HL-60/S4 treated with phorbol 12-myristate 13-acetate at 8.2 ng/mL for 4 days and 3 days (cell line): Measurements from ENCODE around the gene KLK14.

Experiments used
- in situ Hi-C: fragments of 300-500 bp; cut with MboI; formaldehyde crosslinking; loops from 2 replicates; pipeline ENCODE4 v1.15.0; 2022; ENCODE audit warnings: low sequenced_read_pairs

Gene KLK14

GRCh38 chr19:51108066-51108804 is 25.5 kb upstream of the KLK14 start, which contains the start of gene CTU1:
Gene CTU1, minus strand, starts transcription at chr19:51108409. Its CDS starts 3,840 bp downstream, at chr19:51104569.
- in situ Hi-C loops = no loop called here

DNA sequence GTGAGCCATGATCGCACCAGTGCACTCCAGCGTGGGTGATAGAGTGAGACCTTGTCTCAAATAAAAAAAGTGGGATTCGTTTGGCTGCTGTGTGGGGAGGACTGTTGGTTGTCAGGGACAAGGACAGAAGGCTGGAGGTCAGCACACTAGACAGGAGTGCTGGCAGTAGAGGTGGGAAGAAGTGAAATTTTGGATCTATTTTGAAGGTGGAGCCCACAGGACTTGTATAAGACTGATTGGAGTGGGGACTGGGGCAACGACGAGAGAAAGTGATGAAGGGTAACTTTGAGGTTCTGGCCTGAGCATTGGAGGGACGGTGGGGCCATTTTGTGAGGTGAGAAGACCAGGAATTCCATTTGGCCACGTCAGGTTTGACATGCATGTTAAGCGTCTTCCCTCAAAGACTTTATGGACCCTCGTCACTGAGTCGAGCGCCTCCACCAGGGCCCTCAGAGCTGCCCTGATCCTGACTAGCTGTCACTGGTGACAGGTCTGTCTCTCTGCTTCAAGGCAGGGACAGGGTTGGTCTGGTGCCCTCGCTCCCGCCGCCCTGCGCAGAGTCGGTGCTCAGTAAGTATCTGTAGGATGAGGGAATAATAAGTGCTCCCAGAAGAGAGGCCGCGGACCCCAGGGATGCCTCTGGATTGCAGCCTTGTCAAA is 24.8 kb upstream of the KLK14 start:
- in situ Hi-C loops = no loop called here

- in situ Hi-C loops = no loop called here
Measured at GRCh38 chr19:51103926-51104341, 21.2 kb upstream of the KLK14 start.

GRCh38 chr19:51102991-51103390 is 20.3 kb upstream of the KLK14 start:
- in situ Hi-C loops = no loop called here

DNA sequence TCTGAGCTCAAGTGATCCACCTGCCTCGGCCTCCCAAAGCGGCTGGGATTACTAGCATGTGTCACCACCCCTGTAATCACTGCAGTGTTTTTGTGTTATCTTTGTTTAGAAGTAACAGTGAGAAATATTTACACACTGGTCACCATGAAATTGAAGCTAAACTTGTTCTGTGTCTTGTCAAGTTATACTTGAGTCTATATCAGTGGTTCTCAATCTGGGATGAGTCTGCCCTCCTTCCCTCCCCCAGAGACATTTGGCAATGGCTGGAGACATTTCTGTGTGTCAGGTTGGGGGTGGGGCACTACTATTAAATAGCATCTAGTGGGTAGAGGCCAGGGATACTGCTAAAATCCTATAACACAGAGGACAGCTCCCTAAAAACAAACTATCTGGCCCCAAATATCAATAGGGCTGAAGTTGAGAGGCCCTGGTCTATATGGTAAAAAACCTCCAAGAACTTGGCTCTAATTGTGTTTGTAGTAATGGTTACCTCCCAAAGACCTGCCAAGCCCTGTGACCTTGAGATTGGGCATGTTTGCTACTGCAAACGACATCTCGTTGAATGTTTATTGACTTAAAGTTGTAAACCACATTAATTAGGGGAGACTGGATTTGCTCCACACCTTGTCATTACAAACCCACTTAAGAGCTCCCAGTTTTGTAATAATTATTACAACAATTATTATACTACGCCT is 18.6 kb upstream of the KLK14 start:
- in situ Hi-C loops = no loop called here

- in situ Hi-C loops = no loop called here
Measured at GRCh38 chr19:51100601-51101000, 17.9 kb upstream of the KLK14 start.

GRCh38 chr19:51099047-51099382 is 16.3 kb upstream of the KLK14 start:
- in situ Hi-C loops = no loop called here

- in situ Hi-C loops = no loop called here
Measured at GRCh38 chr19:51098365-51099046, 15.8 kb upstream of the KLK14 start.

DNA sequence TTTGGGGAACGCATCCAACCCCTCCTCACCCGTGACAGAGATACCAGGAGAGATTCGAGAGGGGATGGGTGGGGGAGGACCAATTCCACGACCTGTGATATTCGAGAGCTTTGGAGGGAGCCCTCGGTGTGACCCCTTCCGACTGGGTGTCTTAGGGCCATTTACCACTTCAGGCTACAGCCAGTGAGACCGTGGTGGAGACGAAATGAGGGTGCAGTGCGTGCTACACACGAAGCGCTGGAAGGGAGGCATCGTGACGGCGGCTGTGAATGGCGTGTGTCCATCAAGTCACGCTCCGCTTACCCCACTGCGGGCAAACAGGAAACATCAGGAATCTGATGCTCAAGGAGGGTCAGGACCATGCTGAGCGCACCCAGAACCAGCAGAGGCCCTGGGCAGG is 15.1 kb upstream of the KLK14 start:
- in situ Hi-C loops = no loop called here

DNA sequence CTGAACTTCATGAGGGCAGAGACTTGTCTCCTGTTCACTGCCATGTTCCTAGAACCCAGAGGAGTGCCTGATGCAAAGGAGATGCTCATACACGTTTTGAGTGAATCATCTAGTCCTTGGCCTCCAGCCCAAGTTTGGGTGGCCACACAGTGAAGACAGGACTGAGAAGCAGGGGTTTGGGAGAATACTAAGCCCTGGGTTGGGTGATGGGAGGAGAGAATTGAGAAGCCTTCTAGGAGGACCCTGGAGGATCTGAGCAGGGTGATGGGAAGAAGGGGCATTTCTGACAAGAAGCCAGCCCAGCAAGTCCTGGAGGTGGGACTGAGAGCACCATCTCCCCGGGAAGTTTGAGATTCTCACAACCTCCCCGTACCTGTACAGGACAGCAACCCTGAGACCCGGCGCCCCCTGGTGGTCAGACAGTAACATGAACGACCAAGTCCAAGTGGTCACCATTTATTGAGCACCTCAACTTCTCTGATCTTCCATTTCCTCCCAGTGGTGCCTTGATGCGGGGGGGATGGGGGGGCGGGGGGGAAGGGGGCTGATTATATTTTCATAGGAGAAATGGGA is 14.6 kb upstream of the KLK14 start:
- in situ Hi-C loops = no loop called here

DNA sequence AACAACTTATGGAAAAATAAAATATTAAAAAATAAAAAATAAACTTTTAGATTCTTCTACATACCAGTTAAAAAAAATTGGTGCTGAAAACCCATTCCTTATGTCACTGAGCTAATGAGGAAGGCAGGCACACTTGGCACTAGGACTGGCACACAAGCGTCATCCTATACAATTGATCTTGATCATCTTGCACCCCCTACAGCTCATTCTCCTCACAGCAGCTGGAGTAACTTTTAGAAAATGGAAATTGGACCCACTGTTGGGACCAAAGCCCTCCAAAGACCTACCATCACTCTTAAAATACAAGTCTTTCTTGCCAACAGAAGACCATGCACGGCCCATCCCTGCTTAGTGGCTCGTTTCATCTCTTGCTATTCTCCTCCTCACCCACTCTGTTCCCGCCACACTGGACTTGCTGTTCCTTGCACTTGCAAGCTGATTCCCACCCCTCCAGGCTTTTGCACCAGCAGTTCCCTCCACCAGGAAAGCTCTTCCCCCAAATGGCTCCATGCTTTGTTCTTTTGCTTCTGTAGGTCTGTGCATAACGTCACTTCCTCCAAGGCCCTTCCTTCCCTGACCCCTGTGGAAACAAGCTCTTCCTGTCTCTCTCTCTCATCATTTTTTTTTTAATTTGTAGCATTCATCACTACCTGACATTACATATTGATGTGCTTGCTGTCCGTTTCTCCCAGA is 13.9 kb upstream of the KLK14 start:
- in situ Hi-C loops = no loop called here

DNA sequence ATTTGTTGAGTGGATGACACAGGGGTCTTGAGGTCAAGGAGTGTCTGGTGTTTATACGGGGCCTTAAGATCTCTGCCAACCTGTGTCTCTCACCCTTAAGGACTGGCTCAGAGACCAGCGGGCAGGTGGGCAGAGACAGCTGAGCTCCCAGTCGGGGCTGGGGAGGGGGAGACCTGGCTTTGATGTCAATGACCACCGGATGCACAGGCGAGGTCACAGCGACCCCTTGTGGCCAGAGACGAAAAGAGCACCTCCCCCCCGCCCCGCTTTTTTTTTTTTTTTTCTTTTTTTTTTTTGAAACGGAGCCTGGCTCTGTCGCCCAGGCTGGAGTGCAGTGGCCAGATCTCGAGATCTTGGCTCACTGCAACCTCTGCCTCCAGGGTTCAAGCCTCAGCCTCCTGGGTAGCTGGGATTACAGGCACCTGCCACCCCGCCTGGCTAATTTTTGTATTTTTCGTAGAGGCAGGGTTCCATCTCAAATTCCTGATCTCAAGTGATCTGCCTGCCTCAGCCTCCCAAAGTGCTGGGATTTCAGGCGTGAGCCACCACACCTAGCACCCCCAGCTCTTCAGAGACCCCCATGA is 12.1 kb upstream of the KLK14 start:
- in situ Hi-C loops = no loop called here

GRCh38 chr19:51093510-51094345 is 11.0 kb upstream of the KLK14 start:
- in situ Hi-C loops = no loop called here

DNA sequence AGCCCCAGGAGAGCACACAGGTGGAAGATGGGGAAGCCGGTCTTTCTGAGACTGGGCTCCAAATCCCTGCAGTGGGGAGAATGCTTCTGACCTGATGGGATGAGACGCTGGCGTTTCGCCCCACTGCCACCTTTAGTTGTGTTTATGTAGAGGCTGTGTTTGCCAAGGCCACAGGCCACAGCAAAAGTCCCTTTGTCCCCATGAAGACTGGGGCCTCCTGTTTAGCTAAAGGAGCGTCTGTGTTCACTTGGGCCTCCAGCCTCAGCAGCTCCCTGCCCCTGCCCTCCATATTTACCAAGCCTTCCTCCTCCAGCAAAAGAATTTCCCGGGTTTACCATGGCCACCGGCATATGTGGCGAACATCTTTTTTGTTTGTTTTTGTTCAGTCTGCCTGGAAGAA is 10.4 kb upstream of the KLK14 start:
- in situ Hi-C loops = no loop called here

GRCh38 chr19:51091895-51092873 is 9.5 kb upstream of the KLK14 start:
- in situ Hi-C loops = no loop called here

DNA sequence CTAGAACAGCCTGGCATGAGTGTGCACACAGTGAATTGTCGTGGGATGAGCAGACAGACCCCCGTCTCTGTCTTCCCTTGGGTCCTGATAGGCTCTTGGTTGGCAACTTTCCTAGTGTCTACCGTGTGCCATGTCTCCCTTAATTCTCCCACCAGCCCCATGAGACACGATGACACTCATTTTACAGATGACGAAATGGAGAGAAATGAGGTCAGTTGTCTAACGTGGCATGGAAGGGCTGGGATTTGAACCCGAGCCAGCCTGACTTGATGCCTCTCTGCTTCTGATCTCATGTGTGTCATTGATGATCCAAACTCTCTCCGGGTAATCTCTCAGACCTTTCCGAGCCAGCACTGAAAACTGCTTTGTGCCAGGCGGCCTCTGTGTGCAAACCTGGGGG is 8.4 kb upstream of the KLK14 start:
- in situ Hi-C loops = no loop called here

DNA sequence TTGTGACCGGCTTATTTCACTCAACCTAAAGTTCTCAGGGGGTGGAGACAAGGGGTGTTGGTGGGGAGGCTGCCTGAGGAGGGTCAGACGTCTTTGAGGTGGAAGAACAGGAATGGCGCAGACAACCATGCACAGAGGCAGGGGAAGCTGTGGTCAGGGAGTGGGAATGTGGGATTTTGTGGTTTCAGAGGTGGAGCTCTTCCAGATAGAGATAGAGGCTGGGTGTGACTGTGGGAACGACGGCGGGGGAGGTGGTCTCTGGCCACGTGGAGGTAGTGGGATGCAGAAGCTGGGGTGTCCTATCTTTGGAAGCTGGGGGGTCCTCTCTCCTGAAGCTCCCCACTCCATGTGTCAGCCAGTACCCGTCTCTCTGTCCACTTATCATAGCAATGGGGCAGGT is 7.8 kb upstream of the KLK14 start:
- in situ Hi-C loops = no loop called here

- in situ Hi-C loops = no loop called here
Measured at GRCh38 chr19:51089786-51090185, 7.1 kb upstream of the KLK14 start.
